Astrocyte of the spinal cord (primary cell): Measurements from ENCODE around the gene TMEM132D.
"Not testable (repeated sequence)": the region's sequence is repeated elsewhere in the genome, so short reads cannot be mapped to it uniquely, and the experiment has no call there.

Source experiments
- DNase-seq: peaks from one replicate; pipeline ENCODE4 v3.0.0; 2011; ENCODE audit warnings: low read depth, low spot score
- H3K4me3 ChIP-seq: 2 replicates; pipeline ENCODE4 v1.5.1; 2011; ENCODE audit warnings: low read depth, mild to moderate bottlenecking, low read length, moderate library complexity
- CTCF ChIP-seq: IDR thresholded peaks from 2 replicates; pipeline ENCODE4 v1.5.1; 2012; ENCODE audit warnings: low read depth, mild to moderate bottlenecking, low read length, inconsistent platforms
- in situ Hi-C: cut with HindIII; loops from 2 replicates; pipeline ENCODE4 v1.10.0; 2017; ENCODE audit warnings: low sequenced_read_pairs

The TMEM132D gene

GRCh38 chr12:129067491-129067890 is 836.3 kb downstream of the TMEM132D start:
- no peak for TF ChIP-seq CTCF
- DNase-seq = no peak
- in situ Hi-C loops = no loop called here
- no peak overlapping the region for H3K4me3 ChIP-seq

GRCh38 chr12:129064209-129064855 is 839.5 kb downstream of the TMEM132D start:
- H3K4me3 ChIP-seq = no peak overlapping the region
- in situ Hi-C loops = no loop called here
- TF ChIP-seq CTCF = no peak
- DNase-seq = no peak

- no peak for TF ChIP-seq CTCF
- in situ Hi-C loops = no loop called here
- no peak overlapping the region for H3K4me3 ChIP-seq
- no peak for DNase-seq
These were observed 840.2 kb downstream of the TMEM132D start for GRCh38 chr12:129063600-129063999.

GRCh38 chr12:129053232-129053631 is 850.6 kb downstream of the TMEM132D start:
- DNase-seq = no peak
- TF ChIP-seq CTCF = no peak
- no peak overlapping the region for H3K4me3 ChIP-seq
- in situ Hi-C loops = no loop called here

GRCh38 chr12:129052373-129052772 is 851.5 kb downstream of the TMEM132D start:
- H3K4me3 ChIP-seq = no peak overlapping the region
- TF ChIP-seq CTCF = no peak
- no peak for DNase-seq
- in situ Hi-C loops = no loop called here

- in situ Hi-C loops = no loop called here
- TF ChIP-seq CTCF = no peak
- no peak for DNase-seq
- H3K4me3 ChIP-seq = no peak overlapping the region
These were observed 853.9 kb downstream of the TMEM132D start for GRCh38 chr12:129049917-129050316.

- H3K4me3 ChIP-seq, in situ Hi-C loops, DNase-seq: not testable (repeated sequence)
These were observed 860.5 kb downstream of the TMEM132D start for GRCh38 chr12:129043334-129043733.
